Vagina (tissue), 2 donors: ENCODE measurements around the gene ZNF189.

Experiments
- POLR2A ChIP-seq, 2 donors: fragments of 450-650 bp; IDR thresholded peaks; one replicate each; pipeline ENCODE4 v1.6.1; 2017; ENCODE audit warnings: antibody characterized with exemption in 2 of 2, mild to moderate bottlenecking in 2 of 2, moderate library complexity in 2 of 2
- POLR2AphosphoS5 ChIP-seq, 2 donors: sonication (generic); formaldehyde crosslinking; IDR thresholded peaks; one replicate each; pipeline ENCODE4 v1.9.0; 2017; ENCODE audit warnings: antibody characterized with exemption in 2 of 2, mild to moderate bottlenecking in 2 of 2, low read depth in 1 of 2; ENCODE audit not compliant: insufficient read depth in 1 of 2
- TF ChIP-seq, protein P1 (sequence below), 3 experiments: fragments of 450-650 bp in 2 of 3; fragments of 200-600 bp in 1 of 3; sonication (generic) in 1 of 3; IDR thresholded peaks; one replicate each; pipeline ENCODE4 v1.5.1; 2017 to 2019; ENCODE audit warnings: antibody characterized with exemption in 3 of 3, mild to moderate bottlenecking in 2 of 3, moderate library complexity in 2 of 3

DNA sequence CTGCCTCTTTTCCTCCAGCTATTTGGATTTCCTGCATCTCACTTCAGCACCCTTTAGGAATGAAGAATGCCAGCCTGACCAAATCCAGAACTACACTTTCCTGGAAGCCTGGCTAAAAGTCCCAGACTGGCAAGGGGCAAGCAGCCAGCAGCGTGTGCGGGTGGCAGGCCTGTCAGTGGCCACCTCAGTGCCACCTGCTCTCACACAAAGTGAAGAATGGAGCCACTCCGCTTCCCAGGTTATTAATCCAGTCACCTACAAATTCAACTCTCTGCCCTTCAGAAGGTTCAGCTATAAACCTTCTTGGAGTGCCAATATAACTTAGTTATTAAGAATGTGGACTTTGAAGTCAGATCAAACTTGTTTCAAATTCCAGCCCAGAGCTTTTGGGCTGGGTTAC is 43.7 kb downstream of the ZNF189 start:
- TF ChIP-seq, protein P1, sequence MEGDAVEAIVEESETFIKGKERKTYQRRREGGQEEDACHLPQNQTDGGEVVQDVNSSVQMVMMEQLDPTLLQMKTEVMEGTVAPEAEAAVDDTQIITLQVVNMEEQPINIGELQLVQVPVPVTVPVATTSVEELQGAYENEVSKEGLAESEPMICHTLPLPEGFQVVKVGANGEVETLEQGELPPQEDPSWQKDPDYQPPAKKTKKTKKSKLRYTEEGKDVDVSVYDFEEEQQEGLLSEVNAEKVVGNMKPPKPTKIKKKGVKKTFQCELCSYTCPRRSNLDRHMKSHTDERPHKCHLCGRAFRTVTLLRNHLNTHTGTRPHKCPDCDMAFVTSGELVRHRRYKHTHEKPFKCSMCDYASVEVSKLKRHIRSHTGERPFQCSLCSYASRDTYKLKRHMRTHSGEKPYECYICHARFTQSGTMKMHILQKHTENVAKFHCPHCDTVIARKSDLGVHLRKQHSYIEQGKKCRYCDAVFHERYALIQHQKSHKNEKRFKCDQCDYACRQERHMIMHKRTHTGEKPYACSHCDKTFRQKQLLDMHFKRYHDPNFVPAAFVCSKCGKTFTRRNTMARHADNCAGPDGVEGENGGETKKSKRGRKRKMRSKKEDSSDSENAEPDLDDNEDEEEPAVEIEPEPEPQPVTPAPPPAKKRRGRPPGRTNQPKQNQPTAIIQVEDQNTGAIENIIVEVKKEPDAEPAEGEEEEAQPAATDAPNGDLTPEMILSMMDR (IDR thresholded peaks at IDR 0.05) = no peak
- TF ChIP-seq POLR2AphosphoS5 (IDR thresholded peaks at IDR 0.05; ENCODE audit: insufficient read depth in 1 of 2, low read depth in 1 of 2) = no peak
- no peak for TF ChIP-seq POLR2A (IDR thresholded peaks at IDR 0.05)
